PC-3 (cell line): ENCODE data around the gene RNF141. TPM values are rescaled to one million over a fixed set of nuclear protein-coding genes. Genes with fewer than 3 reads are reported as not detected.

Experiments used
- ATAC-seq: fragments of 200-7000 bp; cut with Tn5 transposase; 2 replicates; pipeline ENCODE4 v1.9.1; 2020; ENCODE audit warnings: mild to moderate bottlenecking, moderate library complexity
- BruUV-seq: library from RNA; stranded (reverse); fragments of 400-500 nt; replicated peaks from 2 replicates; lab custom pipeline; 2021; lab: Mats Ljungman, UMichigan
- CTCF ChIA-PET: fragments of 300-600 bp; sonication (Branson Sonifier 250); formaldehyde crosslinking; loops from one replicate; lab custom pipeline; 2022; ENCODE audit warnings: antibody characterized with exemption; lab: Charles Lee
- POLR2A ChIA-PET: fragments of 300-600 bp; sonication (Branson Sonifier 250); formaldehyde crosslinking; loops from one replicate; lab custom pipeline; 2022; ENCODE audit warnings: antibody characterized with exemption; ENCODE audit not compliant: unreplicated experiment; lab: Charles Lee
- DNase-seq: peaks from one replicate; pipeline ENCODE4 v3.0.0-alpha.2; 2015
- H2AFZ ChIP-seq: fragments of 300-600 bp; sonication (generic); 2 replicates; pipeline ENCODE4 v1.6.0; 2016; ENCODE audit warnings: antibody characterized with exemption, low read length
- H3F3A ChIP-seq: fragments of 300-600 bp; sonication (generic); one replicate; pipeline ENCODE4 v1.6.0; 2017; ENCODE audit warnings: antibody characterized with exemption, low read length, control low read depth, mild to moderate bottlenecking; ENCODE audit not compliant: unreplicated experiment
- H3K27ac ChIP-seq: fragments of 300-600 bp; sonication (generic); 2 replicates; pipeline ENCODE4 v1.5.1; 2016; ENCODE audit warnings: mild to moderate bottlenecking, low read length
- H3K27me3 ChIP-seq: fragments of 300-600 bp; sonication (generic); 2 replicates; pipeline ENCODE4 v1.6.1; 2016; ENCODE audit warnings: low read length, mixed read lengths
- H3K36me3 ChIP-seq: fragments of 300-600 bp; sonication (generic); 2 replicates; pipeline ENCODE4 v1.6.1; 2016; ENCODE audit warnings: low read depth, mixed run types, low read length, mixed read lengths
- H3K4me1 ChIP-seq: fragments of 300-600 bp; sonication (generic); 2 replicates; pipeline ENCODE4 v1.5.1; 2016; ENCODE audit warnings: low read length; ENCODE audit not compliant: insufficient read depth
- H3K4me2 ChIP-seq: fragments of 300-600 bp; sonication (generic); 2 replicates; pipeline ENCODE4 v1.6.0; 2016; ENCODE audit warnings: low read length
- H3K4me3 ChIP-seq: fragments of 300-600 bp; sonication (generic); 2 replicates; pipeline ENCODE4 v1.5.1; 2016; ENCODE audit warnings: mild to moderate bottlenecking, low read length, mixed read lengths
- H3K79me2 ChIP-seq: fragments of 300-600 bp; sonication (generic); 2 replicates; pipeline ENCODE4 v1.6.1; 2017; ENCODE audit warnings: low read length, mixed read lengths
- H3K9ac ChIP-seq: fragments of 300-600 bp; sonication (generic); 2 replicates; pipeline ENCODE4 v1.6.0; 2016; ENCODE audit warnings: mild to moderate bottlenecking, low read length
- H3K9me2 ChIP-seq: fragments of 300-600 bp; sonication (generic); replicated peaks from 2 replicates; pipeline ENCODE4 v1.6.1; 2016; ENCODE audit warnings: mixed run types, low read length, mixed read lengths
- H3K9me3 ChIP-seq: fragments of 300-600 bp; sonication (generic); 2 replicates; pipeline ENCODE4 v1.6.1; 2016; ENCODE audit warnings: low read length, mixed read lengths
- H4K20me1 ChIP-seq: fragments of 300-600 bp; sonication (generic); 2 replicates; pipeline ENCODE4 v1.6.1; 2016; ENCODE audit warnings: low read length, mixed read lengths
- EZH2 ChIP-seq: fragments of 300-600 bp; sonication (generic); IDR thresholded peaks from one replicate; pipeline ENCODE4 v1.6.1; 2017; ENCODE audit warnings: antibody characterized with exemption, mild to moderate bottlenecking, low read length; ENCODE audit not compliant: unreplicated experiment
- EZH2phosphoT487 ChIP-seq: fragments of 300-600 bp; sonication (generic); IDR thresholded peaks from 2 replicates; pipeline ENCODE4 v1.6.1; 2018; ENCODE audit warnings: mild to moderate bottlenecking, antibody characterized with exemption, low read length, borderline replicate concordance
- intact Hi-C: fragments of 100-400 bp; cut with micrococcal nuclease; formaldehyde crosslinking; loops from 2 replicates; pipeline ENCODE4 v1.9.0; 2023
- total RNA-seq: library from RNA; depleted of rRNA; stranded (reverse); fragments of >200 nt; gene quantifications from 2 replicates; pipeline ENCODE4 v1.2.3, GENCODE V29; 2014
- TF ChIP-seq, protein P1 (sequence below): fragments of 300-600 bp; sonication (generic); conservative IDR thresholded peaks from 2 replicates; pipeline ENCODE4 v1.5.1; 2017; ENCODE audit warnings: antibody characterized with exemption, low read depth, mild to moderate bottlenecking, low read length

RNF141 gene
- total RNA-seq, 1 experiment from 2014 or later: 13.8 TPM

DNA sequence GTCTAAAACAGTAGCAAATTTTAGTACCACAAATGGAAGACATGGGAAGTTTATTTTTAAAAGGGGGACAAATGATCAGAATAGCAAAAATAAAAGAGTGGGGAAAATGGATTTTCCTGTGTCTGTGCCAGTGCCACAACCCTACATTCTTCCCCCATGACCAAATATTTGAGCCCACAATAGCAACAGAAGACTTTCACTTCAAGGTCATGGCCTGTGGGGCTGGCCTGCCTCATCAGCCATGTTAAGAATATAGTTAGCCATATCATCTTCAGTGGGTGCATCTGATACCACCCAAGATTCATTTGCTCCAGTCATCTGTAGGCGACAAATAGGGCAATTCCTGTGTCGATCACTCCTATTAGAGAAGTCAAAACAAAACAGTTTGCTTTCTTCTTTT, 26.3 kb downstream of the RNF141 start:
- no peaks in the 10 kb centered on the region for H3K79me2 ChIP-seq
- TF ChIP-seq, protein P1, sequence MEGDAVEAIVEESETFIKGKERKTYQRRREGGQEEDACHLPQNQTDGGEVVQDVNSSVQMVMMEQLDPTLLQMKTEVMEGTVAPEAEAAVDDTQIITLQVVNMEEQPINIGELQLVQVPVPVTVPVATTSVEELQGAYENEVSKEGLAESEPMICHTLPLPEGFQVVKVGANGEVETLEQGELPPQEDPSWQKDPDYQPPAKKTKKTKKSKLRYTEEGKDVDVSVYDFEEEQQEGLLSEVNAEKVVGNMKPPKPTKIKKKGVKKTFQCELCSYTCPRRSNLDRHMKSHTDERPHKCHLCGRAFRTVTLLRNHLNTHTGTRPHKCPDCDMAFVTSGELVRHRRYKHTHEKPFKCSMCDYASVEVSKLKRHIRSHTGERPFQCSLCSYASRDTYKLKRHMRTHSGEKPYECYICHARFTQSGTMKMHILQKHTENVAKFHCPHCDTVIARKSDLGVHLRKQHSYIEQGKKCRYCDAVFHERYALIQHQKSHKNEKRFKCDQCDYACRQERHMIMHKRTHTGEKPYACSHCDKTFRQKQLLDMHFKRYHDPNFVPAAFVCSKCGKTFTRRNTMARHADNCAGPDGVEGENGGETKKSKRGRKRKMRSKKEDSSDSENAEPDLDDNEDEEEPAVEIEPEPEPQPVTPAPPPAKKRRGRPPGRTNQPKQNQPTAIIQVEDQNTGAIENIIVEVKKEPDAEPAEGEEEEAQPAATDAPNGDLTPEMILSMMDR: no peak
- TF ChIP-seq EZH2phosphoT487 (no peak), EZH2 (no peak)
- H3K36me3 ChIP-seq: peaks cover 7% of the 10 kb centered on the region; the same call in 1 of the 2 replicates
- no peak overlapping the region for H2AFZ ChIP-seq
- no peak overlapping the region for H3K4me3 ChIP-seq
- no peaks in the 10 kb centered on the region for H3K27me3 ChIP-seq
- DNase-seq (no peak), ATAC-seq (no peak)
- H3K9ac ChIP-seq: no peak overlapping the region
- intact Hi-C loops: loop anchor here (1.0 to 2.0 kb wide), 4 partner anchors 101 to 222 kb away; no protein-coding TSS in a partner anchor
- no peaks in the 10 kb centered on the region for H4K20me1 ChIP-seq
- no peaks in the 10 kb centered on the region for H3K9me2 ChIP-seq
- BruUV-seq: no TSS peak
- no peak overlapping the region for H3K27ac ChIP-seq
- H3K4me1 ChIP-seq: no peaks in the 10 kb centered on the region
- CTCF ChIA-PET: interaction anchor here (0.6 kb wide), 1 partner anchor 100 kb away, joined by 6 read pairs; no protein-coding TSS in a partner anchor
- POLR2A ChIA-PET: no interaction called here
- H3K4me2 ChIP-seq: no peak overlapping the region
- H3F3A ChIP-seq: no peaks in the 10 kb centered on the region
- no peaks in the 10 kb centered on the region for H3K9me3 ChIP-seq

DNA sequence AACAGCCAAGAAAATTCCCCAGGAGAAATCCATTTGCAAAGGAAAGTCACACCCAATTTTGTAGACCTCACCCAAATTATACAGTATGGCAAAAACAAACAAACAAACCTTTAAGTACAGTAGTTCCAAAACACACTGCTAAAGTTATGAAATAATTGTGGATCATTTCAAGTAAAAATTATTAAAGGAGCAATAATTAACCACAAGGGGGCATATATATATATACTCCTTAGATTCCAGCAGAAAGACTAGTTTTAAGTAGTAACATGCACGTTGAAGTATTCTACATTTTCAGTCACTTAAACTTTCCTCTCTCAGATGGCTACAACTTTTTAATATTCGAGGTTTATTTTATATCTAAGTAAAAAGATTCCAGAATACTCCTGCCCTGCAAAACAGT, 26.8 kb downstream of the RNF141 start:
- Histone ChIP-seq H2AFZ (no peak overlapping the region), H3K4me3 (no peak overlapping the region), H3K36me3 (peaks cover 7% of the 10 kb centered on the region; the same call in 1 of the 2 replicates), H3K27me3 (no peaks in the 10 kb centered on the region), H3F3A (no peaks in the 10 kb centered on the region), H3K4me1 (no peaks in the 10 kb centered on the region), H3K79me2 (no peaks in the 10 kb centered on the region), H3K4me2 (no peak overlapping the region), H4K20me1 (no peaks in the 10 kb centered on the region), H3K9me2 (no peaks in the 10 kb centered on the region), H3K9me3 (no peaks in the 10 kb centered on the region), H3K27ac (no peak overlapping the region), H3K9ac (no peak overlapping the region)
- intact Hi-C loops: loop anchor here (1.0 to 2.0 kb wide), 4 partner anchors 101 to 222 kb away; no protein-coding TSS in a partner anchor
- BruUV-seq: no TSS peak
- DNase-seq: peak; percentile 56
- CTCF ChIA-PET: interaction anchor here (0.6 kb wide), 1 partner anchor 100 kb away, joined by 6 read pairs; no protein-coding TSS in a partner anchor
- TF ChIP-seq EZH2phosphoT487 (no peak), EZH2 (no peak)
- TF ChIP-seq, protein P1: peak; percentile 65
- no peak for ATAC-seq
- POLR2A ChIA-PET: no interaction called here

DNA sequence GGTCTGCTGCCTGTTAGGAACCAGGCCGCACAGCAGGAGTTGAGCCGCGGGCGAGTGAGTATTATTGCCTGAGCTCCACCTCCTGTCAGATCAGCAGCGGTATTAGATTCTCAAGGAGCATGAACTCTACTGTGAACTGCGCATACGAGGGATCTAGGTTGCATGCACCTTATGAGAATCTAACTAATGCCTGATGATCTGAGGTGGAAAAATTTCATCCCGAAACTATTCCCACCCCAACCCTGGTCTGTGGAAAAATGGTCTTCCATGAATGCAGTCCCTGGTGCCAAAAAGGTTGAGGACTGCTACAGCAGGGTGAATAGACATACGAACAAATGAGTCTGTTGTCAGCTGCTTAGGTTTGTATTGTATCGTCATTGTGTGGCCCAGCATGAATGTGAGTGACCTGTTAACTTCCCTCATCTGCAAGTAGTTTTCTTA, 29.8 kb downstream of the RNF141 start:
- POLR2A ChIA-PET: interaction anchor here (0.6 kb wide), 2 partner anchors 96 to 267 kb away, joined by 3 to 4 read pairs; no protein-coding TSS in a partner anchor
- ATAC-seq: no peak
- no peak overlapping the region for H3K4me3 ChIP-seq
- no peak overlapping the region for H3K27ac ChIP-seq
- H3K4me1 ChIP-seq: no peaks in the 10 kb centered on the region
- H3K36me3 ChIP-seq: peaks cover 14% of the 10 kb centered on the region; the same call in 1 of the 2 replicates
- no TSS peak for BruUV-seq
- no peaks in the 10 kb centered on the region for H3K27me3 ChIP-seq
- no peak for TF ChIP-seq EZH2phosphoT487
- no peak for TF ChIP-seq EZH2
- TF ChIP-seq, protein P1: no peak
- H3F3A ChIP-seq: no peaks in the 10 kb centered on the region
- no peaks in the 10 kb centered on the region for H3K79me2 ChIP-seq
- CTCF ChIA-PET: no interaction called here
- no peaks in the 10 kb centered on the region for H3K9me2 ChIP-seq
- no peak overlapping the region for H3K9ac ChIP-seq
- intact Hi-C loops: no loop called here
- no peak for DNase-seq
- H4K20me1 ChIP-seq: no peaks in the 10 kb centered on the region
- no peak overlapping the region for H3K4me2 ChIP-seq
- H2AFZ ChIP-seq: no peak overlapping the region
- no peaks in the 10 kb centered on the region for H3K9me3 ChIP-seq
